Endothelial cell (in vitro differentiated cells): ENCODE results near the gene NR5A2. TPM values are rescaled to one million over a fixed set of nuclear protein-coding genes. Genes with fewer than 3 reads are reported as not detected.

ENCODE experiments used
- DNase-seq: peaks from one replicate; pipeline ENCODE4 v3.0.0; 2021; ENCODE audit warnings: low spot score
- H3K27ac Mint-ChIP-seq: one replicate; pipeline ENCODE4 v1.8.0; 2021; ENCODE audit warnings: mixed read lengths, inconsistent platforms; ENCODE audit not compliant: unreplicated experiment
- H3K27me3 Mint-ChIP-seq: one replicate; pipeline ENCODE4 v1.8.0; 2021; ENCODE audit warnings: mild to moderate bottlenecking, moderate library complexity, mixed read lengths, inconsistent platforms; ENCODE audit not compliant: unreplicated experiment
- H3K36me3 Mint-ChIP-seq: one replicate; pipeline ENCODE4 v1.8.0; 2021; ENCODE audit warnings: mild to moderate bottlenecking, low read depth, mixed read lengths, inconsistent platforms; ENCODE audit not compliant: unreplicated experiment
- H3K4me1 Mint-ChIP-seq: one replicate; pipeline ENCODE4 v1.8.0; 2021; ENCODE audit warnings: mild to moderate bottlenecking, mixed read lengths, inconsistent platforms; ENCODE audit not compliant: unreplicated experiment
- H3K4me3 Mint-ChIP-seq: one replicate; pipeline ENCODE4 v1.8.0; 2021; ENCODE audit warnings: mild to moderate bottlenecking, mixed read lengths, inconsistent platforms; ENCODE audit not compliant: unreplicated experiment
- H3K9me3 Mint-ChIP-seq: one replicate; pipeline ENCODE4 v1.8.0; 2021; ENCODE audit warnings: mixed read lengths, inconsistent platforms; ENCODE audit not compliant: unreplicated experiment
- CTCF ChIP-seq: fragments of 200-600 bp; sonication (generic); IDR thresholded peaks from one replicate; pipeline ENCODE4 v1.5.0; 2021; ENCODE audit warnings: antibody characterized with exemption; ENCODE audit not compliant: unreplicated experiment
- total RNA-seq: library from RNA; stranded (reverse); fragmentation: NEBNext Ultra II Directional; extraction: Animal tissue kit (Norgen Biotek cat#: 25700); gene quantifications from one replicate; pipeline ENCODE4 v1.2.1, GENCODE V29; 2021; ENCODE audit not compliant: unreplicated experiment

The NR5A2 gene
- total RNA-seq, 1 donor from 2014 or later, result 7.0 TPM

- Mint-ChIP-seq H3K27me3 (peaks cover 18% of the 10 kb centered on the region), H3K4me3 (no peak overlapping the region), H3K4me1 (peaks cover 23% of the 10 kb centered on the region), H3K27ac (no peak overlapping the region), H3K36me3 (no peaks in the 10 kb centered on the region), H3K9me3 (no peaks in the 10 kb centered on the region)
- TF ChIP-seq CTCF, result no peak
- DNase-seq, result no peak
Measured at GRCh38 chr1:200035956-200036618, 8.6 kb downstream of the NR5A2 start.

GRCh38 chr1:200036619-200037270 is 9.2 kb downstream of the NR5A2 start:
- peaks cover 23% of the 10 kb centered on the region for H3K27me3 Mint-ChIP-seq
- peaks cover 29% of the 10 kb centered on the region for H3K4me1 Mint-ChIP-seq
- H3K27ac Mint-ChIP-seq, result no peak overlapping the region
- no peak overlapping the region for H3K4me3 Mint-ChIP-seq
- no peaks in the 10 kb centered on the region for H3K9me3 Mint-ChIP-seq
- no peak for TF ChIP-seq CTCF
- H3K36me3 Mint-ChIP-seq, result no peaks in the 10 kb centered on the region
- DNase-seq, result no peak

GRCh38 chr1:200037501-200037900 is 10.0 kb downstream of the NR5A2 start:
- no peaks in the 10 kb centered on the region for H3K36me3 Mint-ChIP-seq
- H3K9me3 Mint-ChIP-seq, result no peaks in the 10 kb centered on the region
- H3K4me1 Mint-ChIP-seq, result peaks cover 30% of the 10 kb centered on the region
- TF ChIP-seq CTCF, result no peak
- H3K27ac Mint-ChIP-seq, result no peak overlapping the region
- no peak for DNase-seq
- H3K27me3 Mint-ChIP-seq, result peaks cover 21% of the 10 kb centered on the region
- no peak overlapping the region for H3K4me3 Mint-ChIP-seq

GRCh38 chr1:200037904-200038303 is 10.4 kb downstream of the NR5A2 start:
- H3K9me3 Mint-ChIP-seq, result no peaks in the 10 kb centered on the region
- H3K4me3 Mint-ChIP-seq, result peak overlapping the region; percentile 87
- H3K36me3 Mint-ChIP-seq, result no peaks in the 10 kb centered on the region
- no peak for TF ChIP-seq CTCF
- H3K27ac Mint-ChIP-seq, result no peak overlapping the region
- H3K4me1 Mint-ChIP-seq, result peaks cover 33% of the 10 kb centered on the region
- peaks cover 21% of the 10 kb centered on the region for H3K27me3 Mint-ChIP-seq
- no peak for DNase-seq

- peak overlapping the region; percentile 18 for H3K27ac Mint-ChIP-seq
- H3K4me3 Mint-ChIP-seq, result peak overlapping the region; percentile 87
- DNase-seq, result peak; percentile 60
- H3K9me3 Mint-ChIP-seq, result no peaks in the 10 kb centered on the region
- peaks cover 38% of the 10 kb centered on the region for H3K4me1 Mint-ChIP-seq
- no peaks in the 10 kb centered on the region for H3K36me3 Mint-ChIP-seq
- TF ChIP-seq CTCF, result no peak
- H3K27me3 Mint-ChIP-seq, result peaks cover 21% of the 10 kb centered on the region
Measured at GRCh38 chr1:200038325-200038980, 10.9 kb downstream of the NR5A2 start.
